ENCODE results near the gene KSR1. TPM values are rescaled to one million over a fixed set of nuclear protein-coding genes. Genes with fewer than 3 reads are reported as not detected.
"Not testable (repeated sequence)": the region's sequence is repeated elsewhere in the genome, so short reads cannot be mapped to it uniquely, and the experiment has no call there.

Gene KSR1
- total RNA-seq, 2 experiments from 2014 or later = 19.4 to 25.3 TPM

GRCh38 chr17:27631411-27631760 is 175.1 kb downstream of the KSR1 start:
- peak overlapping the region; percentile 77 for H3K4me3 ChIP-seq (ENCODE audit: low read length)
- peak; percentile 73 for ATAC-seq (ENCODE audit: poor library complexity)
- DNase-seq = peak in 6 of 14 experiments; percentile 9 to 50 (median 26)
- no peaks in the 10 kb centered on the region for H3K9me3 Mint-ChIP-seq
- no peaks in the 10 kb centered on the region for H3K9me3 ChIP-seq (ENCODE audit: control insufficient read depth in 1 of 2, insufficient read depth in 1 of 2, low read length in 2 of 2)
- peak overlapping the region; percentile 87 for H3K4me3 Mint-ChIP-seq
- CTCF ChIA-PET = interaction anchor here (2.2 kb wide), 1 partner anchor 23 kb away, joined by 5 read pairs; no protein-coding TSS in a partner anchor
- TF ChIP-seq, protein P1, sequence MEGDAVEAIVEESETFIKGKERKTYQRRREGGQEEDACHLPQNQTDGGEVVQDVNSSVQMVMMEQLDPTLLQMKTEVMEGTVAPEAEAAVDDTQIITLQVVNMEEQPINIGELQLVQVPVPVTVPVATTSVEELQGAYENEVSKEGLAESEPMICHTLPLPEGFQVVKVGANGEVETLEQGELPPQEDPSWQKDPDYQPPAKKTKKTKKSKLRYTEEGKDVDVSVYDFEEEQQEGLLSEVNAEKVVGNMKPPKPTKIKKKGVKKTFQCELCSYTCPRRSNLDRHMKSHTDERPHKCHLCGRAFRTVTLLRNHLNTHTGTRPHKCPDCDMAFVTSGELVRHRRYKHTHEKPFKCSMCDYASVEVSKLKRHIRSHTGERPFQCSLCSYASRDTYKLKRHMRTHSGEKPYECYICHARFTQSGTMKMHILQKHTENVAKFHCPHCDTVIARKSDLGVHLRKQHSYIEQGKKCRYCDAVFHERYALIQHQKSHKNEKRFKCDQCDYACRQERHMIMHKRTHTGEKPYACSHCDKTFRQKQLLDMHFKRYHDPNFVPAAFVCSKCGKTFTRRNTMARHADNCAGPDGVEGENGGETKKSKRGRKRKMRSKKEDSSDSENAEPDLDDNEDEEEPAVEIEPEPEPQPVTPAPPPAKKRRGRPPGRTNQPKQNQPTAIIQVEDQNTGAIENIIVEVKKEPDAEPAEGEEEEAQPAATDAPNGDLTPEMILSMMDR (IDR thresholded peaks at IDR 0.05) = no peak
- peaks cover 42% of the 10 kb centered on the region for H3K4me1 ChIP-seq (ENCODE audit: insufficient read depth, low read length)
- H3K27ac Mint-ChIP-seq = peak overlapping the region; percentile 76
- peaks cover 5% of the 10 kb centered on the region for H3K36me3 Mint-ChIP-seq (ENCODE audit: low read depth)
- peaks cover 36% of the 10 kb centered on the region for H3K4me1 Mint-ChIP-seq (ENCODE audit: low read depth)
- no peaks in the 10 kb centered on the region for H3K27me3 Mint-ChIP-seq
- H3K36me3 ChIP-seq (ENCODE audit: insufficient read depth, low read length) = peaks cover 3% of the 10 kb centered on the region
- H3K27ac ChIP-seq (ENCODE audit: low read depth in 1 of 2, low read length in 2 of 2) = peak overlapping the region; percentile 32 to 64
- intact Hi-C loops (cut with DNase I, micrococcal nuclease) = no loop called here
- POLR2A ChIA-PET = no interaction called here
- H3K27me3 ChIP-seq (ENCODE audit: control insufficient read depth in 1 of 2, insufficient read depth in 2 of 2, low read length in 2 of 2) = no peaks in the 10 kb centered on the region

GRCh38 chr17:27631897-27632725 is 175.9 kb downstream of the KSR1 start:
- Histone ChIP-seq H3K4me3 (ENCODE audit: low read length) (peak overlapping the region; percentile 77), H3K9me3 (ENCODE audit: control insufficient read depth in 1 of 2, insufficient read depth in 1 of 2, low read length in 2 of 2) (no peaks in the 10 kb centered on the region), H3K36me3 (ENCODE audit: insufficient read depth, low read length) (peaks cover 3% of the 10 kb centered on the region), H3K27ac (ENCODE audit: low read depth in 1 of 2, low read length in 2 of 2) (no peak overlapping the region), H3K27me3 (ENCODE audit: control insufficient read depth in 1 of 2, insufficient read depth in 2 of 2, low read length in 2 of 2) (no peaks in the 10 kb centered on the region), H3K4me1 (ENCODE audit: insufficient read depth, low read length) (peaks cover 42% of the 10 kb centered on the region)
- no peak for DNase-seq
- POLR2A ChIA-PET = no interaction called here
- ATAC-seq (ENCODE audit: poor library complexity) = no peak
- TF ChIP-seq, protein P1 (IDR thresholded peaks at IDR 0.05) = no peak
- Mint-ChIP-seq H3K36me3 (ENCODE audit: low read depth) (peaks cover 5% of the 10 kb centered on the region), H3K27ac (peak overlapping the region; percentile 76), H3K4me3 (peak overlapping the region; percentile 87), H3K9me3 (no peaks in the 10 kb centered on the region), H3K4me1 (ENCODE audit: low read depth) (peaks cover 36% of the 10 kb centered on the region), H3K27me3 (no peaks in the 10 kb centered on the region)
- intact Hi-C loops (cut with DNase I, micrococcal nuclease) = no loop called here
- CTCF ChIA-PET = interaction anchor here (2.2 kb wide), 1 partner anchor 23 kb away, joined by 5 read pairs; no protein-coding TSS in a partner anchor

- H3K9me3 ChIP-seq (ENCODE audit: control insufficient read depth in 1 of 2, insufficient read depth in 1 of 2, low read length in 2 of 2); H3K4me3 ChIP-seq (ENCODE audit: low read length); CTCF ChIA-PET; H3K36me3 Mint-ChIP-seq (ENCODE audit: low read depth); H3K36me3 ChIP-seq (ENCODE audit: insufficient read depth, low read length); H3K27ac ChIP-seq (ENCODE audit: low read depth in 1 of 2, low read length in 2 of 2); POLR2A ChIA-PET; H3K9me3 Mint-ChIP-seq; H3K27me3 ChIP-seq (ENCODE audit: control insufficient read depth in 1 of 2, insufficient read depth in 2 of 2, low read length in 2 of 2); H3K27me3 Mint-ChIP-seq; intact Hi-C loops (cut with DNase I, micrococcal nuclease); DNase-seq; ATAC-seq (ENCODE audit: poor library complexity): not testable (repeated sequence)
- peaks cover 36% of the 10 kb centered on the region for H3K4me1 Mint-ChIP-seq (ENCODE audit: low read depth)
- H3K27ac Mint-ChIP-seq = peak overlapping the region; percentile 33
- H3K4me3 Mint-ChIP-seq = peak overlapping the region; percentile 72
- peaks cover 42% of the 10 kb centered on the region for H3K4me1 ChIP-seq (ENCODE audit: insufficient read depth, low read length)
These were observed 176.5 kb downstream of the KSR1 start for GRCh38 chr17:27632766-27633165.
